C4-2B (cell line): ENCODE results near the gene ADGRB3.

Experiments used
- H3K27ac ChIP-seq: fragments of 450-650 bp; 2 replicates; pipeline ENCODE4 v1.5.1; 2017
- CTCF ChIP-seq: fragments of 450-650 bp; conservative IDR thresholded peaks from 2 replicates; pipeline ENCODE4 v1.5.1; 2017; ENCODE audit warnings: mild to moderate bottlenecking
- ZFX ChIP-seq: fragments of 450-650 bp; IDR thresholded peaks from 2 replicates; pipeline ENCODE4 v1.6.1; 2017

The ADGRB3 gene

GRCh38 chr6:69096681-69097080 is 461.6 kb downstream of the ADGRB3 start:
- TF ChIP-seq ZFX (no peak), CTCF (no peak)
- no peak overlapping the region for H3K27ac ChIP-seq

- TF ChIP-seq CTCF (no peak), ZFX (no peak)
- no peak overlapping the region for H3K27ac ChIP-seq
Measured at GRCh38 chr6:69097948-69098347, 462.9 kb downstream of the ADGRB3 start.

GRCh38 chr6:69098910-69099309 is 463.8 kb downstream of the ADGRB3 start:
- TF ChIP-seq CTCF: no peak
- TF ChIP-seq ZFX: no peak
- no peak overlapping the region for H3K27ac ChIP-seq

- no peak for TF ChIP-seq ZFX
- no peak overlapping the region for H3K27ac ChIP-seq
Measured at GRCh38 chr6:69100772-69101171, 465.7 kb downstream of the ADGRB3 start.

GRCh38 chr6:69102416-69102815 is 467.3 kb downstream of the ADGRB3 start:
- TF ChIP-seq ZFX (no peak), CTCF (no peak)
- no peak overlapping the region for H3K27ac ChIP-seq

- TF ChIP-seq ZFX: no peak
- no peak for TF ChIP-seq CTCF
- no peak overlapping the region for H3K27ac ChIP-seq
Measured at GRCh38 chr6:69105288-69105687, 470.2 kb downstream of the ADGRB3 start.

GRCh38 chr6:69106511-69106910 is 471.4 kb downstream of the ADGRB3 start:
- H3K27ac ChIP-seq: no peak overlapping the region
- TF ChIP-seq CTCF: no peak
- TF ChIP-seq ZFX: no peak

GRCh38 chr6:69111301-69111700 is 476.2 kb downstream of the ADGRB3 start:
- H3K27ac ChIP-seq: no peak overlapping the region
- TF ChIP-seq CTCF: no peak
- TF ChIP-seq ZFX: no peak
